Stimulated activated CD4-positive, alpha-beta T cell treated with anti-CD3 and anti-CD28 coated beads, Interleukin-4, amount 100 ng/mL, for 1 hour (primary cell): ENCODE measurements around the gene DQX1.

Experiments used
- DNase-seq: peaks from one replicate; pipeline ENCODE4 v3.0.0-alpha.2; 2020

The DQX1 gene

DNA sequence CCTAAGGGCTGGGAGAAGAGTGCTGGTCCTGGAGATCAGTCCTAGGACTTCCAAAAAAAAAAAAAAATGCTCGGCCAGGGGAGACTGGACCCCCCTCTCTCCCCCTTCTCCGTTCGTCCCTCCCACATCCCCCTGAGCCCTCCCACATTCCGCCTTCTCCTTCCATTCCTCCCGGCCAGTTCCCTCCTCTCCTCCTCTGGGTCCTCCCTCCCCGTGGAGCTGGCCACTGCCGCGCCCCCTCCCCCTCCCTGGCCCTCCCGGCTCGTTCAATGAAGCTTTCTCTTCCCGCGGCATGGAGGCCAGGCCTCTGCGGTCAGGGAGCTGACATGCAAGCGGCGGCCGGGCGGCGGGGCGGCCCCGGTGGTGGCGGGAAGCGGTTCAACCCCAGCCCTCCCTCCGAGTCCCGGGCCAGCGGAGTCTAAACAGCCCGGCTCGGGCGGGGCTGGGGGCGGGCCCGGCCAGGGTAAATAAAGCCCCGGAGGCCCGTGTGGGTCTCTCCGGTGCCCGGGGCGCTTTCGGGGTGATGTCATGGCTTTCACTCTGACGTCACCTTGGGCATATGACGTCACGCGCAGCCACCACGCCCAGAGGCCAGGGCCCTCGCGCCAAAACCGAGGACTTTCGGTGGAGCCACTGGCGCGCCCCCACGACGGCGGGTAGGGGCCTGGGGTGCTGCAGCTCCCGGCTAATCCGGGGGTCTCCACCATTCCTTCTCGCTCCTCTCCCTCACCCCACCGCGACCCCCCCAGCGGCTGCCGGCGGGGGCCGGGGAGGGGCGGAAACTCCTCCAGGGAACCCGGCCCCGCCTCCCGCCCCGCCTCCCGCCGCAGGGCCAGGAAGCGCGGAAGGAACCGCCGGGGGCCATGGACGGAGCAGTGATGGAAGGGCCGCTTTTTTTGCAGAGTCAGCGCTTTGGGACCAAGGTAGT lies 28.1 kb upstream of the DQX1 start, which contains the start of the genes DOK1 and LOXL3:
DOK1 (plus strand) TSS at position 829 of the 928 bp plus-strand sequence; CDS start at position 864, 35 bp downstream.
LOXL3 (minus strand) TSS at position 51 of the 928 bp plus-strand sequence. CDS start 1,308 bp downstream, outside the sequence.
- peak; percentile 86 for DNase-seq

GRCh38 chr2:74552914-74553811 lies 27.1 kb upstream of the DQX1 start:
- DNase-seq: no peak

- DNase-seq: no peak
These were observed 26.2 kb upstream of the DQX1 start for GRCh38 chr2:74551942-74552913.

GRCh38 chr2:74551530-74551929 lies 25.5 kb upstream of the DQX1 start:
- DNase-seq: no peak

GRCh38 chr2:74550231-74550630 lies 24.2 kb upstream of the DQX1 start:
- DNase-seq: no peak

DNA sequence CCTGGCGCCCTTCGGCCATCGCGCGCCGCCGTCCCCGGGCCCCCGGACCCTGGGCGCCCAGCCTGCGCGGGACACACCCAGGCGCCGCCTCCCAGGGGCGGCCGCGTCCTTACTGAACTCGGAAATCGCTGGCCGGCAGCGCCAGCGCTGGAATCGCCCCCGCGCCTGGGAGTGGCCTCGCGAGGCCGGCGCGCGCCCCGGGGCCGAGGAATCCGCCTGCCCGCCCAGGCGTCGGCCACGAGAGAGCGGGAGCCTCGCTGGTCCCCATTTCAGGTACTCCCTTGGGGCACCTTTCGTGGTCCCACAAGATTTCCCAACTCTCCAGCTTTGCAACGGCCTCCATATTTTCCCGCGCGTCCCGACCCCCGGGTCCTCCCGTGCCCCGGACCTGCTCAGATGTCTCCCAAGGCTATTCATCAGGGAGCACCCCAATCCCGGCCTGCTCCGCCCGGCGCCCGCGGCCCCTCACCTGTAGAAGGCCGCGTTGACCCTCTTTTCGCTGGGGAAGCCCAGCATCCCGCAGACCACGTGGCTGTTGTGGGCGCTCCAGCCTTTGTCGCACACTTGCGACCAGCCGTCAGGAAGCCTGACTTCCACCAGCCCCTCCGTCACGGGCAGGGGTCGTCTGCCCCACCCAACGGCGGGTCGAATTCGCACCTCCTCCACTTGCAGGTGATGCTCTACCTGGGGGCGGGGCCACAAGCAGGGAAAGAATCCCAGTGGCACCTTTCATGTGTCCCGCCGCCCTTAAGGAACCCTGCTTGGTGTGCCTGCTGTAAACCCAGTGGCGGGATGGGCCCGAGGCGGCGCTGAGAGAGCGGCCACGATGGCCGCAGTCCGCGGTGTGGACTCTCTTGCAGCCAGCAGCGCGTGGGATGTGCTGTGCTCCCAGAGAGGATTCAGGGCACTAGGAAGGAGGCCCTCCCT lies 23.1 kb upstream of the DQX1 start:
- DNase-seq: no peak

DNA sequence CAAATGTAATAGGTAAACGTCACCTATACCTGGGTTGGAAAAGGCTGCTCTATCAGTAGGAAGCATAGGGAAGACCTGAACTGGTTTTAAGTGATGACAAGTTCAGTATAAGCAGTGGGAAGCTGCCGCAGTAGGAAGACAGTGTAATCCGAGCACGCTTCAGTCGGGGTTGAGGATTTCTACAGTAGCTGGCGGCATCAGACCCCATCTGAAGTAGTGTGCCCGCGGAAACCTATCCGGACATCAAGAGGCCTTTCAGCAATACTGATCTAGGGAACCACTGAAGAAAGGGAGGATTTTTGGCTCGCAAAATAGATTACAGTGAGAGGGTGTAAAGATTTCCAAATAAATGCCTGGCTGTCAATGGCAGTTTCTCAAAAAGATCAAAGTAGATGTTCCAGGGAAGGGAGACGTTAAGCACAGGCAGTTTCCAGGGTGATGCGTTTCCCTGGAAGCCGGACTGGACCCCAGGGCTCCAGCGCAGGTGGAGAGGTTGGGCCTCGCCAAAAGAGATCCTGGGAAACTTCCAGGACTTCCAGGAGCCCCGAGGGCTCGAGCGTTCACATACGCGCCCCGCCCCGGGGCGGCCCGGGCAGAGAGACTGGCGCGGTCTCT lies 22.4 kb upstream of the DQX1 start:
- no peak for DNase-seq

DNA sequence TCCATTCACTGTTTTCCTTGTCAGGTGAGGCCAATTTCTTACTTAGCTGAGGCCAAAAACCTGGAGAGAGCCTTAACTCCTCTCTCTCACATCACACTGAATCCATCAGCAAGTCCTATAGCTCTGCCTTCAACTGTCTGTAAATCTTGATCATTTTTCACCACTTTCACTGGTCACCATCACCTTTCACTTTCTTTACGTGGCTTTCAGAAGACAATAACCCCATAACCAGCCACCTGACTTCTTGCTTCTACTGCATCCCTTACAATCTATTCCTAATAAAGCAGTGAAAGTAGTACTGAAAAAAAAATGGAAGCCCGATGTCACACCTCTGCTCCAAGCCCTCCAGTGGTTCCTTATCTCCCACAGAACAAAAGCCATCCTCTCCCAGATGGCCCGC lies 20.0 kb upstream of the DQX1 start:
- no peak for DNase-seq

- no peak for DNase-seq
These were observed 18.6 kb upstream of the DQX1 start for GRCh38 chr2:74544634-74545033.

GRCh38 chr2:74542978-74543377 lies 16.9 kb upstream of the DQX1 start:
- no peak for DNase-seq

GRCh38 chr2:74540291-74540690 lies 14.3 kb upstream of the DQX1 start:
- no peak for DNase-seq

GRCh38 chr2:74538881-74539339 lies 12.9 kb upstream of the DQX1 start:
- no peak for DNase-seq

- DNase-seq: no peak
These were observed 11.1 kb upstream of the DQX1 start for GRCh38 chr2:74537140-74537539.

DNA sequence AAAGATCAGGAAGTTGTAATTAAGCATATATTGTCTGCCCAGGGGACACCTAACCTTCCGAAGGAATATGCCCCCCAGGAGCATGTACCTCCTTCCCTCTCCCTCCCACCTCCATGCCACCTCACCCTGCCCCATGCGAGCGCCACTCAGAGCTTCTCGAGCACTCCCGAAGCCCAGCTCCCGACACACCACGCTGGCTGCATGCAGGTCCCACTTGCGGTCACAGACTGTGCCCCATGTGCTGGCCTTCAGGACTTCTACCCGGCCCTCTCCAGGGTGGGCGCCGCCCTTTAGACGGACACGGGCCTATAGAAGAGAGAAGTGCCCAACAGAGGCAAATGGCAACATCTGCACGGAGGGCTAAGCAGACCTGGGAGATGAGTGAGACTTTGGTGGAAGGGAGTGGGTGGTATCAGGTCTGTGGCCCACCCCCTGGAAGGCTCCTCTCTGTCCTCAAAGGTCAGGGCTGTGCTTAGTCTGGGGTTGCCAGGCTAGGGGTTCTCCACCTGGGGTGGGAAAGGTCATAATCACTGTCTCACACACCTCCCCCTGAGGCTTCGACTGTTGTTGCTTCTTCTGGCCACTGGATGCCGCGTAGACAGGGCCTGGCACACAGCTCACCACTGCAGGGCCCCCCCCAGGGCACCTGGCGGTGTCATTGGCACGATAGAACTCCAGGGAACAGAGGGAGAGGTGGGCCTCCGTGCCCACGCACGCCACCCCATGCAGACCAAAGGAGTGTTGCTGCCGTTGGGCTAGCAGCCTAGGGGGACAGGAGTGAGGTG lies 10.3 kb upstream of the DQX1 start:
- DNase-seq: no peak

- no peak for DNase-seq
These were observed 9.5 kb upstream of the DQX1 start for GRCh38 chr2:74535440-74535965.

DNA sequence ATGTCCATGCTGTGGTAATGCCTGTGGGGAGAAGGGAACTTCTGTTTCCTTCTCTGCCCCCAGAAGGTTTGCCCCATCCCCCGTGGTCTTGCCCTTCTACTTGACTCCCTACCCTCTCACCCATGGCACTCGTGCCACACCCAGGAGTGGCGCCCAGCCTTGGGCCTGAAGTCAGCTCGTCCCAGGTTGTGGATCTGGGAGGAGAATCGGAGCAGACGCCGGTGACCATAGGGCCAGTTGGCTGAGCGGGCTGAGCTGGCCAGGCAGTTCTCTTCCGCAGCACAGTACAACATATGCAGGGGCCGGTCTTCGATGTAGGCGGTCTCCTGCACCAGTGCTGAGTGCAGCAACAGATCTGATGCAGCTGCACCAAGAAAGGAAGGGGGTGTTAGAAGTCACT lies 8.4 kb upstream of the DQX1 start:
- DNase-seq: no peak

DNA sequence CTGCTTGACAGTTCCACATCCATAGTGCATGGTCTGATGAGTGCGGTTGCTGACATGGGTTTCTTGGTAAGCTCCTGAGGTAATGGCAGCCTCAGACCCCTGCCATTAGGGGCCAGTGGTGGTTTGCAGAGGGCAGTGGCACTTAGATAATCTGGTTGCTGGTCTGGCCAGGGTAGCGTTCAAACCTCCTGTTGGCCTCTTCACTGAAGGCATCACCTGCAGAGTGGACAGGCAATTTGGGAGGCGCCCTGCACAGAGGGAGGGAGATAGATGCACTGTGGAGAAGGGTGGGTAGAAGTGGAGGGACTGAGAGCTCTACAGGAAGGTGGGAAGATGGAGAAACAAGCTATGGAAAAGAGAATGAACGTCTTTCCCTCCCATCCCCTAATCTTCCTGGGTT lies 7.4 kb upstream of the DQX1 start:
- no peak for DNase-seq

DNA sequence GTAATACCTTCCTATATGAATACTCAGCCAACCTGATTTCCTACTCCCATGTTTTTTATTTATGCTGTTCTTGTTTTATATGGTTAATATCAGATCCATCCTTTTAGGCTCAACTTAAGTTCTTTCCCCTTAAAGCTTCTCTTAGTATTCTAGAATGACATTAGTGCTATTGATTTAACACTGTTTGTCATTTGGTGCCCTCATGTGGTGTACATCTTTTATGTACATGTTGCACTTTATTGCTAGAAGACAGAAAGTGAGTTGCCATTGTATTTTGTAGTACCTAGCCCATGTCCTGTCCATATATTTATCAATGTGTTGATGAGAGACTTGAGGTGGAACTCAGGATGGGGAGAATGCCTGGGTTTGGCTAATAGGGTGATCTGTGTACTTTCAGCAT lies 6.2 kb upstream of the DQX1 start:
- no peak for DNase-seq

- no peak for DNase-seq
These were observed 5.6 kb upstream of the DQX1 start for GRCh38 chr2:74531666-74532065.
